A673 (cell line): ENCODE measurements around the gene RLBP1.

Experiments
- CTCF ChIP-seq: fragments of 300-800, 200-600 bp; sonication (generic); conservative IDR thresholded peaks from 2 replicates; pipeline ENCODE4 v1.5.1; 2017; ENCODE audit warnings: low read depth, mild to moderate bottlenecking, antibody characterized with exemption, low read length, moderate library complexity, mixed read lengths
- EZH2 ChIP-seq: fragments of 200-600 bp; sonication (generic); IDR thresholded peaks from 2 replicates; pipeline ENCODE4 v1.6.1; 2017; ENCODE audit warnings: borderline replicate concordance, low read depth, mild to moderate bottlenecking, mixed read lengths, antibody characterized with exemption, low read length; ENCODE audit not compliant: poor library complexity, severe bottlenecking

- TF ChIP-seq CTCF (no peak), EZH2 (no peak)
Measured at GRCh38 chr15:89230277-89230676, 8.9 kb upstream of the RLBP1 start.
